K562 (cell line): ENCODE data around the gene RNF126.

Experiments used
- RBM39 ChIP-seq: fragments of 200-400 bp; formaldehyde crosslinking; optimal IDR thresholded peaks from 2 replicates; pipeline ENCODE3; 2018; ENCODE audit warnings: low read depth, low read length
- RFX1 ChIP-seq: fragments of 450-650 bp; IDR thresholded peaks from 2 replicates; pipeline ENCODE4 v1.6.1; 2016; ENCODE audit warnings: mild to moderate bottlenecking, moderate library complexity

GRCh38 chr19:643736-644135 lies 19.3 kb downstream of the RNF126 start:
- TF ChIP-seq RFX1 = no peak
- no peak for TF ChIP-seq RBM39
